ENCODE measurements around the gene DLG2. TPM values are rescaled to one million over a fixed set of nuclear protein-coding genes. Genes with fewer than 3 reads are reported as not detected.

Gene DLG2
- total RNA-seq, 1 experiment from 2014 or later = 17.5 TPM

GRCh38 chr11:83661491-83662350 is 1965.4 kb downstream of the DLG2 start (continued):
- no peak for TF ChIP-seq STAT6 (CRISPR knock-in tag; conservative IDR thresholded peaks at IDR 0.05; ENCODE audit: low read depth)
- no peak for TF ChIP-seq TEAD4 (CRISPR knock-in tag; IDR thresholded peaks at IDR 0.05)
- TF ChIP-seq ESRRA (CRISPR knock-in tag; IDR thresholded peaks at IDR 0.05; ENCODE audit: borderline replicate concordance) = no peak
- no peak for TF ChIP-seq OVOL2 (CRISPR knock-in tag; IDR thresholded peaks at IDR 0.05; ENCODE audit: borderline replicate concordance)
- TF ChIP-seq CREM (CRISPR knock-in tag; IDR thresholded peaks at IDR 0.05) = no peak
- TF ChIP-seq FOXP1 (CRISPR knock-in tag; IDR thresholded peaks at IDR 0.05; ENCODE audit: borderline replicate concordance) = no peak

GRCh38 chr11:83659466-83659865 is 1967.7 kb downstream of the DLG2 start:
- TF ChIP-seq FOXK1 (CRISPR knock-in tag; IDR thresholded peaks at IDR 0.05) (no peak), CREB1 (CRISPR knock-in tag; IDR thresholded peaks at IDR 0.05) (no peak)
- H3K27ac Mint-ChIP-seq = no peak overlapping the region
- DNase-seq (ENCODE audit: low spot score) = no peak
- ChIA-PET CTCF (no interaction called here), POLR2A (no interaction called here)
- H3K4me1 Mint-ChIP-seq = peaks cover 25% of the 10 kb centered on the region
- no peaks in the 10 kb centered on the region for H3K27me3 Mint-ChIP-seq (ENCODE audit: low read depth)
- no peak for ATAC-seq
- no peaks in the 10 kb centered on the region for H3K36me3 Mint-ChIP-seq
- no peak overlapping the region for H3K4me3 Mint-ChIP-seq
- no peaks in the 10 kb centered on the region for H3K9me3 Mint-ChIP-seq

GRCh38 chr11:83656796-83657330 is 1970.3 kb downstream of the DLG2 start:
- TF ChIP-seq OVOL2 (CRISPR knock-in tag; IDR thresholded peaks at IDR 0.05; ENCODE audit: borderline replicate concordance) (no peak), ZNF396 (CRISPR knock-in tag; IDR thresholded peaks at IDR 0.05; ENCODE audit: borderline replicate concordance) (no peak), IRF2 (CRISPR knock-in tag; IDR thresholded peaks at IDR 0.05; ENCODE audit: borderline replicate concordance, low read depth) (no peak), JAZF1 (CRISPR knock-in tag; IDR thresholded peaks at IDR 0.05) (no peak), ESRRA (CRISPR knock-in tag; IDR thresholded peaks at IDR 0.05; ENCODE audit: borderline replicate concordance) (no peak), ZNF416 (CRISPR knock-in tag; IDR thresholded peaks at IDR 0.05) (no peak), ZNF512 (CRISPR knock-in tag; IDR thresholded peaks at IDR 0.05; ENCODE audit: borderline replicate concordance) (no peak), MXD4 (CRISPR knock-in tag; IDR thresholded peaks at IDR 0.05; ENCODE audit: borderline replicate concordance) (no peak), ZNF138 (CRISPR knock-in tag; conservative IDR thresholded peaks at IDR 0.05) (no peak)

GRCh38 chr11:83655976-83656375 is 1971.2 kb downstream of the DLG2 start:
- POLR2A ChIA-PET = no interaction called here
- H3K4me1 Mint-ChIP-seq = peaks cover 9% of the 10 kb centered on the region
- no peak for TF ChIP-seq KAT7 (CRISPR knock-in tag; IDR thresholded peaks at IDR 0.05; ENCODE audit: borderline replicate concordance)
- no peak for TF ChIP-seq E2F4 (CRISPR knock-in tag; IDR thresholded peaks at IDR 0.05; ENCODE audit: borderline replicate concordance, low read depth)
- TF ChIP-seq ATF1 (CRISPR knock-in tag; IDR thresholded peaks at IDR 0.05) = no peak
- no peak for TF ChIP-seq ZNF232 (CRISPR knock-in tag; IDR thresholded peaks at IDR 0.05)
- TF ChIP-seq NFYB (CRISPR knock-in tag; conservative IDR thresholded peaks at IDR 0.05; ENCODE audit: low read depth) = no peak
- TF ChIP-seq ZNF425 (CRISPR knock-in tag; conservative IDR thresholded peaks at IDR 0.05) = no peak
- H3K4me3 Mint-ChIP-seq = no peak overlapping the region
- DNase-seq (ENCODE audit: low spot score) = no peak
- H3K27ac Mint-ChIP-seq = no peak overlapping the region
- no peaks in the 10 kb centered on the region for H3K9me3 Mint-ChIP-seq
- CTCF ChIA-PET = no interaction called here
- ATAC-seq = no peak
- no peaks in the 10 kb centered on the region for H3K36me3 Mint-ChIP-seq
- H3K27me3 Mint-ChIP-seq (ENCODE audit: low read depth) = no peaks in the 10 kb centered on the region

More at GRCh38 chr11:83656796-83657330, 1970.3 kb downstream of the DLG2 start:
- CTCF ChIA-PET = interaction anchor here (1.0 kb wide), 1 partner anchor 364 kb away, joined by 4 read pairs; no protein-coding TSS in a partner anchor
- DNase-seq (ENCODE audit: low spot score) (no peak), ATAC-seq (no peak)
- Mint-ChIP-seq H3K27ac (no peak overlapping the region), H3K4me3 (no peak overlapping the region), H3K4me1 (peaks cover 14% of the 10 kb centered on the region), H3K9me3 (no peaks in the 10 kb centered on the region), H3K36me3 (no peaks in the 10 kb centered on the region), H3K27me3 (ENCODE audit: low read depth) (no peaks in the 10 kb centered on the region)
- POLR2A ChIA-PET = no interaction called here

Measured in WTC11 (cell line).